ENCODE measurements around the gene THSD4.

GRCh38 chr15:71201477-71201876 is 86.2 kb downstream of the THSD4 start:
- TF ChIP-seq CTCF (conservative IDR thresholded peaks at IDR 0.05; ENCODE audit: low read length): no peak
- TF ChIP-seq EZH2phosphoT487 (IDR thresholded peaks at IDR 0.05; ENCODE audit: borderline replicate concordance, low read depth, low read length): no peak
